Activated CD4-positive, alpha-beta T cell treated with anti-CD3 and anti-CD28 coated beads, Interleukin-2, amount 50 U/mL, for 24 hours (primary cell): ENCODE measurements around the gene AGRP.
"Not testable (repeated sequence)": the region's sequence is repeated elsewhere in the genome, so short reads cannot be mapped to it uniquely, and the experiment has no call there.

ENCODE experiments used
- DNase-seq, 2 donors: peaks; one replicate each; pipeline ENCODE4 v3.0.0-alpha.2; 2020; ENCODE audit warnings: low read depth in 1 of 2, low spot score in 1 of 2

Gene AGRP

GRCh38 chr16:67483150-67483549, at the start of gene AGRP:
AGRP (minus strand) TSS chr16:67483547; CDS start chr16:67483398, 149 bp downstream.
- DNase-seq, result no peak

- DNase-seq, result no peak
Observed at GRCh38 chr16:67531247-67531646, 47.9 kb upstream of the AGRP start.

- DNase-seq, result no peak
Observed at GRCh38 chr16:67530013-67530939, 46.9 kb upstream of the AGRP start.

DNA sequence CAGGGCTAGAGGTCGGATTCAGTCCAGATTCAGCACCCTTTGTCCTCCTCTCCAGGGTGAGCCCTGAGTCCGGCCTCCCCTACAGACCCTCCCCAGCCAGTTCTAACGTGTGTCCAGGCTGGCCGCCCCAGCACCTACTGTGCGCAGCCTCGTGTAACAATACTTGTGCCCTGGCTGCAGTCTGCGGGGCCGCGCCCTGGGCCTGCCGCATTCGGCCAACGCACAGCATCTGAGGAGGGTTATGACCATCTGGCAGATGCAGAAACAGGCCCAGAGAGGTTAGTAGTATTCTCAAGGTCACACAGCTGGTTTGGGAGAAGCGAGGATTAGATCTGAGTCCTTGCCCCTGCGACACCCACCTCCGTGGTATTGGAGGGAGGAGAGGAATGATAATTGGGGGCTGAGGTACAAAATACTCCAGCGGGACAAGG, 46.2 kb upstream of the AGRP start:
- DNase-seq, result no peak

GRCh38 chr16:67528870-67529581, 45.7 kb upstream of the AGRP start:
- no peak for DNase-seq

DNA sequence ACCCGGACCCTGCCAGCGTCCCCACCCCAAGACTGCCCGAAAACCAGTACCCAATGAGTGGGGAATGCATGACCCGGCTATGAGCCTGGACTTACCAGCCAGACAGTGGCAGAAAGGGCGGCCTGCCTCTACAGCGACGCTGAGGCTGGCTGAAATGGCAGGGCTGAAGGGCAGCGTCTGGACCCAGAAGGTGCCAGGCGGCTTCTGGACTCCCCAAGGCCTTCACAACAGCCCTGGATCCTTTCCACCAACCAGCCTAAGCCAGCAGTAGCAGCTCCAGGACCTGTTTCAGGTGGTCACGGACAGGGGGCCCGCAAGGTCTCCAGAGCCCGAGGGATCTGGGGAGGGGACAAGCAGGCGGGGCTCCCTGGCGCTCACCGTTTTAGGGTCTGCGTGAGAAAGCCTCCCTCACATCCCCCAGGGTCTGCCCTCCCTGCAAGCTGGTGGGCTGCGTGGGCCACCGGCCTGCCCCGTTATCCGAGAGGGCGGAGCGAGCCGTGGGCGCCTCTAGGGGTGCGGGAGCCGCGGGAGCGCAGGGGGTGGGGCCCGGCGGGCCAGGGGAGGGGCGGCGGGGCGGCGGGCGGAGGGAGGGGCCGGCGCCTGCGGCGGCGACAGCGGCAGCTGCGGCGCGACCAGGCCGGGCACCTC, 45.0 kb upstream of the AGRP start, which contains the start of gene RIPOR1:
Gene RIPOR1, plus strand, starts transcription at position 608 of the 648 bp plus-strand sequence. CDS start 9,618 bp downstream, outside the sequence.
- no peak for DNase-seq

DNA sequence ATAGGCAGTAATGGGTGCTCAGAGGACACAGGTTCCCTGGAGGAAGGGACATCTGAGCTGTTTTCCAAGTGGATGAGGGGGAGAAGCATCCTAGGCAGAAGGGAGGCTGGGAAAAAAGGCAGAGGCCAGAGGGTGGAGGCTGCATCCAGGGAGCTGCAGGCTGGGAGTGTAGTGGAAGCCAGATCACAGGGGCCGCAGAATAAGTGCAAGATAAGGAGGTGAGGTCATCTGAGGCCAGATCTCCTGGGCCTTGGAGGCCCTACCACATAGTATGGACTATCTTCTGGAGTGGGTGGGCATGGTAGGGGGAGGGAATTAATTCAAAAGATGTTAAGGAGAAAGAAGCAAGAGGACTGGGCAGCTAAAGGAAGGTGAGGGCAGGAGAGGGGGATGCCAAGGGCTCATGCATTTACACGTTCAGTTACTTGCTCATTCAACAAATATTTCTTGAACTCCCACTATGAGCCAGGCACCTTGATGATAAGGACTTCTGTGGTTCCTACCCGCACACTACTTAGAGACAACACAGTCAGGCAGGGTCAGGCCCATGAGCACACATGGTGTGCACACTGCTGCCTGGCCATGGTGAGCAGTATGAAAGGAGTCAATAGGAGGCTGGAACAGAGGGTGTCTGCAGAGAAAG, 42.9 kb upstream of the AGRP start:
- no peak for DNase-seq

- DNase-seq, result no peak
Observed at GRCh38 chr16:67525176-67525860, 42.0 kb upstream of the AGRP start.

GRCh38 chr16:67521095-67521804, 37.9 kb upstream of the AGRP start:
- peak; percentile 94 to 97 for DNase-seq

DNA sequence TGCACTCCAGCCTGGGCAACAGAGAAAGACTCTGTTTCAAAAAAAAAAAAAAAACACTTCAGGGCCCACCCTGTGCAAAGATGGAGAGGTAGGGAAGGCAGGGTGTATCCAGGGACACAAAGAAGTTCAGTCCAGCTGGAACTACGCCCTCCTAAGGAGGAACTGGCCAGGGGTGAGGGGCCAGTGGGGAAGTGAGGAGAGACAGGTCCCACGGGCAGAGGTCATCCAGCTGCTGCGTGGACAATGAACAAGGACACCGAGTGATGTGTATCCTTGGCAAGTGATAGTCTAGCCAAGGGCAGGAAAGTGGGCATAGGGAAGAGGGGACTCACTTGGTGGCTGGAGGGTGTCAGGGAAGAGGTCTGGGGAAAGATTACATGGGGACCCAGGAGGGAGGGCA, 35.9 kb upstream of the AGRP start:
- DNase-seq, result no peak

DNA sequence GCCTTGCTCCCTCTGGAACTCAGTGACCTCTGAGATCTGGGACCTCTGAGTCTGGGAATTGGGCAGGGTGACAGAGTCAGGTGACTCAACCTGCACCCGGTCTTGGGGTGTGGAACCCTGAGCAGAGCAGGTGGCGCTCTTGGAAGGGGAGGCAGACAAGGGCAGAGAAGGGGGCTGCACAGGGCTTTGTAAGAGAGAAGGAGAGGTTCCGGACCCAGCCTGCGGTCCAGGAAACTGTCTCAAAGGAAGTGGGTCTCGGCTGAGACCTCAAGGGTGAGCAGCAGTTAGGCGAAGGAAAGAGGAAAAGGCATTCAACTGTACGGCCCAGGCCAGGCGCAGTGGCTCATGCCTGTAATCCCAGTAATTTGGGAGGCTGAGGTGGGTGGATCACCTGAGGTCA, 35.3 kb upstream of the AGRP start:
- no peak for DNase-seq

DNA sequence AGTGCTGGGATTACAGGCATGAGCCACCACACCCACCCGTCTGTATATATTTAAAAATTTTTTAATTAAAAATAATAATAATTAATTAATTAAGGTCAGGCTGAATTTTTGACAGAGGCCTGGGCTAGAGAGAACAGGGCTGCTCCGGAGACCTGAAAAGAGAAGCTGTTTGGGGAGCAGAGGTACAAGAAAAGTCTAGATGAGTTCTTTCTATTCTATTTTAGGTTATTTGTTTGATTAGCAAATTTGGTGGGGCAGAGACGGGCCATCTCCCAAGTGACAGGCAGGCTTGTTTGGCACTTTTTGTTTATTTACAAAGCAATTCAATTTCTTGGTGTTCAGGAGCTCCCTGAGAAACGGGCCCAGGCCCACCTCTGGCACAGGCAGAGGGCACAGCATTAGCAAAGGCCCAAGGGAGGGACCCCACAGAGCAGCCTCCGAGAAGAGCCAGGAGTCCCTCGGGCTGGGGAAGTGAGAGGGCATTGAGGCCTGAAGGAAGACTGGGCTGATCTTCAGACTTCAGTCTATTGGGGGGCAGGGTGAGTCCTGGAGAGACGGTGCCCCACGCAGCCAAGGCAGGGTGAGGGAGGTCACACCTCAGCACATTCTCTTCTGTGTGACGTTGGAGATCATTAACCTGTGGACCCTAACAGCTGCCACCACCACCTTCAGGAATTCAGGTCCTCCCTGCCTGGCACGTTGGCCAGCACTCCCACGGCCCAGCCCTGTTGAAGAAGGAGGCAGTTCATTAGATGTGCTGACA, 34.5 kb upstream of the AGRP start:
- no peak for DNase-seq

DNA sequence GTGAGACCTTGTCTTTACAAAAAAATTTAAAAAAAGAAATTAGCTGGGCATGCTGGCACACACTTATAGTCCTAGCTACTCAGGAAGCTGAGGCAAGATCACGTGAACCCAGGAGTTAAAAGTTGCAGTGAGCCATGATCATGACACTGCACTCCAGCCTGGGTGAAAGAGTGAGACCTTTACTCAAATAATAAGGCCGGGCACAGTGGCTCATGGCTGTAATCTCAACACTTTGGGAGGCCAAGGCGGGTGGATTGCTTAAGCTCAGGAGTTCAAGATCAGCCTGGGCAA, 33.8 kb upstream of the AGRP start:
- no peak for DNase-seq

GRCh38 chr16:67516296-67517154, 33.2 kb upstream of the AGRP start:
- no peak for DNase-seq

DNA sequence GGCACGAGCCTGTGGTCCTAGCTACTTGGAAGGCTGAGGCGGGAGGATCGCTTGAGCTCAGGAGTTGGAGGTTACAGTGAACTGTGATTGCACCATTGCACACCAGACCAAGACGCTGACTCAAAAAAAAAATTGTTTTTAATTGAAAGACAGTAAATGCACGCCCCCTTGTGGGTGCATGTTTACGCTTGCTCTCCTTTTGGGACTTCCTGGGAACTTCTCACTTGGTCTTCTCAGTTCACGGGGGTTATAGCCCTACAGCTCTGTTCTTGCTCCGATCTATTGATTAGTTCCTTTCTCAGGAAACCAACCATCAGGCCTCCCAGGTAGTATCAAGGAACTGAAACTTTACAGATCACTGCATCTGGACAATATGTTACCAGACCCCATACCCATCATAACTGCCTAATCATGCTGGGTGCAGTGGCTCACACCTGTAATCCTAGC, 31.1 kb upstream of the AGRP start:
- peak; percentile 54 to 71 for DNase-seq

DNA sequence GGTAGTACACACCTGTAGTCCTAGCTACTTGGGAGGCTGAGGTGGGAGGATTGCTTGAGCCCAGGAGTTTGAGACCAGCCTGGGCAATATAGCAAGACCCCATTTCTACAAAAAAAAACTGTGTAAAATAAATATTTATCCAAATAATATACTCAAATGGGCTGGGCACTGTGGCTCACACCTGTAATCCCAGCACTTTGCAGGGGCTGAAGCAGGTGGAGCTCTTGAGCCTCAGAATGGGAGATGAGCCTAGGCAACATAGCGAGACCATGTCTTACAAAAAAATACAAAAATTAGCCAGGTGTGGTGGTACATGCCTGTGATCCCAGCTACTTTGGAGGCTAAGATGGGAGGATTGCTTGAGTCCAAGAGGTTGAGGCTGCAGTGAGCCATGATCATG, 30.5 kb upstream of the AGRP start:
- not testable (repeated sequence) for DNase-seq

GRCh38 chr16:67509016-67509415, 25.7 kb upstream of the AGRP start:
- DNase-seq, result no peak

- DNase-seq, result no peak
Observed at GRCh38 chr16:67506468-67506867, 23.1 kb upstream of the AGRP start.
